CD4-positive, CD25-positive, alpha-beta regulatory T cell (primary cell): ENCODE data around the gene CAPN11. TPM values are rescaled to one million over a fixed set of nuclear protein-coding genes. Genes with fewer than 3 reads are reported as not detected.

Experiments
- ATAC-seq, 2 donors: fragments of 150-1000 bp; cut with Tn5 transposase; one replicate each; pipeline ENCODE4 v1.10.0; 2021; ENCODE audit warnings: low read depth in 2 of 2, moderate number of reproducible peaks in 2 of 2, moderate library complexity in 1 of 2
- DNase-seq, 3 donors: peaks; one replicate each; pipeline versions ENCODE4 v3.0.0 to v3.0.0-alpha.2; 2012 to 2022; ENCODE audit warnings: mixed read lengths in 1 of 3
- H3K27ac ChIP-seq: one replicate; pipeline ENCODE4 v1.7.0; 2013; ENCODE audit warnings: mild to moderate bottlenecking, low read length; ENCODE audit not compliant: insufficient read depth, poor library complexity, severe bottlenecking
- H3K27me3 ChIP-seq: one replicate; pipeline ENCODE4 v1.7.0; 2013; ENCODE audit warnings: low read length; ENCODE audit not compliant: control insufficient read depth, insufficient read depth
- H3K36me3 ChIP-seq: one replicate; pipeline ENCODE4 v1.7.0; 2013; ENCODE audit warnings: mild to moderate bottlenecking, low read length, moderate library complexity; ENCODE audit not compliant: control insufficient read depth, insufficient read depth
- H3K4me1 ChIP-seq: 2 replicates; pipeline ENCODE4 v1.7.0; 2013; ENCODE audit warnings: mild to moderate bottlenecking, low read length; ENCODE audit not compliant: insufficient read depth, control insufficient read depth, poor library complexity, severe bottlenecking
- H3K4me3 ChIP-seq: one replicate; pipeline ENCODE4 v1.7.0; 2013; ENCODE audit warnings: low read depth, mild to moderate bottlenecking, low read length, moderate library complexity
- H3K9me3 ChIP-seq, 2 experiments: 1 replicate in 1 of 2; 2 replicates in 1 of 2; pipeline ENCODE4 v1.7.0; 2013; ENCODE audit warnings: low read length in 2 of 2, mild to moderate bottlenecking in 1 of 2, moderate library complexity in 1 of 2; ENCODE audit not compliant: control insufficient read depth in 2 of 2
- H3K27ac Mint-ChIP-seq, 3 donors: one replicate each; pipeline ENCODE4 v1.8.0; 2020 to 2022; ENCODE audit warnings: mild to moderate bottlenecking in 3 of 3, mixed read lengths in 3 of 3, moderate library complexity in 2 of 3
- H3K27me3 Mint-ChIP-seq: one replicate; pipeline ENCODE4 v1.8.0; 2022; ENCODE audit warnings: mild to moderate bottlenecking, mixed read lengths
- H3K36me3 Mint-ChIP-seq: one replicate; pipeline ENCODE4 v1.8.0; 2020; ENCODE audit warnings: mixed read lengths
- H3K4me1 Mint-ChIP-seq, 4 donors: one replicate each; pipeline ENCODE4 v1.8.0; 2020 to 2022; ENCODE audit warnings: mixed read lengths in 4 of 4, mild to moderate bottlenecking in 1 of 4
- H3K4me3 Mint-ChIP-seq, 4 donors: one replicate each; pipeline ENCODE4 v1.8.0; 2020 to 2022; ENCODE audit warnings: mild to moderate bottlenecking in 4 of 4, mixed read lengths in 4 of 4, moderate library complexity in 3 of 4
- H3K9me3 Mint-ChIP-seq, 7 donors: one replicate each; pipeline ENCODE4 v1.8.0; 2020 to 2022; ENCODE audit warnings: mixed read lengths in 7 of 7, mild to moderate bottlenecking in 3 of 7, moderate library complexity in 2 of 7
- polyA plus RNA-seq, 4 donors: library from polyadenylated mRNA; unstranded; fragments of 300-500 nt; fragmentation: Illumina TruSeq; gene quantifications; one replicate each; pipeline ENCODE4 v1.2.3, GENCODE V29; 2021
- total RNA-seq: library from RNA; stranded (reverse); gene quantifications from one replicate; pipeline ENCODE4 v1.2.3, GENCODE V29; 2022

CAPN11 gene
- total and polyA plus RNA-seq, 5 donors from 2014 or later: not detected

DNA sequence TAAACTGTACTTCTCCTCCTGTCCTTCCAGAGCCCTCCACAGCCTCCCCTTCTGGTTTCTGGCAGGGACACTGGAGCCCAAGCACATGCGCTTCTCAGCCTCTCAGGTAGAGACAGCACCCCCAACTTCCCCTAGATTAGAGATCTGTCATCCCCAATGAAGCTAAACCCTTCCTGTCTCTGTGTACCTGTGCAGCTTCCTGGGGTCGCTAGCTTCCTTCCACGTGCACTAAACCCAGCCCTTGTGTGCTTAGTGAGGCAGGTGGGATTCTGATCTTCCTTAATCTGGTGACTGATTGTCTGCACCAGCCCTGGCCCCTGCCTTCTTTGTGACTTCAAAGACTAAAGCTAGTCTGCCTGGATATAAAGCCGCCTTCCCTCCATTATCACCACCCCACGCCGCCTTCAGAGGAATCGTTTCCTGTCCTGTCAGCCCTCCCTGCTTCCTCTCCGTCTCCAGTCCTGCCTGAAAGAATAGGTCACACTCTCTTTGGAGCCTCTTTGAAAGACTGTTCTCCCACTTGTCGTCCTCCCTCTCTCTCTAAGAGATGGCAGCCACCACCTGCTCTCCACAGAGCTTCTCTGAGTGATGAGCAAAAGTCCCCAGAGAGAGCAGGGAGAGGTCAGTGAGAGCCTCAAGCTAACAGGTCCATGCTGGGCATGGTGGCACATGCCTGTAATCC, 27.5 kb downstream of the CAPN11 start:
- Histone ChIP-seq H3K27me3 (no peaks in the 10 kb centered on the region), H3K36me3 (no peaks in the 10 kb centered on the region), H3K4me3 (no peak overlapping the region), H3K4me1 (peaks cover 5% of the 10 kb centered on the region), H3K9me3 (no peaks in the 10 kb centered on the region), H3K27ac (no peak overlapping the region)
- H3K27me3 Mint-ChIP-seq: no peaks in the 10 kb centered on the region
- no peaks in the 10 kb centered on the region for H3K9me3 Mint-ChIP-seq
- H3K4me3 Mint-ChIP-seq: peak overlapping the region in 3 of 4 donors; percentile 17 to 60 (median 50)
- peaks cover 5 to 12% (median 8%) of the 10 kb centered on the region in 4 donors for H3K4me1 Mint-ChIP-seq
- peak in 1 of 3 donors; percentile 35 for DNase-seq
- H3K36me3 Mint-ChIP-seq: no peaks in the 10 kb centered on the region
- peak overlapping the region in 2 of 3 donors; percentile 37 to 79 for H3K27ac Mint-ChIP-seq
- ATAC-seq: peak in 1 of 2 donors; percentile 69

DNA sequence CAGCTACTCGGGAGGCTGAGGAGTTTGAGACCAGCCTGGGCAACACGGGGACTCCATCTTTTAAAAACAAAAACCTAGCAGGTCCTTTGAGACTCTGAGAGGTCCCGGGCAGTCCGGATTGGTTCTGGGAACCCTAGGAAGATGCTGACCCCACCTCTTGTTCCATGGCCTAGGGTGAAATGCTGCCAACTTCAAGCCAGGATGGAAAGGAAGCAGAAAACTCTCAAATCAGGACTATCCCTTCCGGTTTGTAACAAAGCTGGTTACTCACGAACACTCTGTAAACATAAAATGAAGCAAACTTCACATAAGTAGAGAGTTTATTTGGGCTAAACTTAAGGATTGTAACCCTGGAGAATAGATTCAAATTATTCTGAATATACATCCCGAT, 28.0 kb downstream of the CAPN11 start:
- no peak overlapping the region for H3K27ac ChIP-seq
- Mint-ChIP-seq H3K27me3 (no peaks in the 10 kb centered on the region), H3K27ac (peak overlapping the region in 1 of 3 donors; percentile 79), H3K9me3 (no peaks in the 10 kb centered on the region), H3K36me3 (no peaks in the 10 kb centered on the region), H3K4me3 (no peak overlapping the region), H3K4me1 (peaks cover 5 to 12% (median 8%) of the 10 kb centered on the region in 4 donors)
- ATAC-seq (no peak), DNase-seq (no peak)
- H3K27me3 ChIP-seq: no peaks in the 10 kb centered on the region
- H3K9me3 ChIP-seq: no peaks in the 10 kb centered on the region
- H3K4me3 ChIP-seq: no peak overlapping the region
- no peaks in the 10 kb centered on the region for H3K36me3 ChIP-seq
- H3K4me1 ChIP-seq: peaks cover 5% of the 10 kb centered on the region

DNA sequence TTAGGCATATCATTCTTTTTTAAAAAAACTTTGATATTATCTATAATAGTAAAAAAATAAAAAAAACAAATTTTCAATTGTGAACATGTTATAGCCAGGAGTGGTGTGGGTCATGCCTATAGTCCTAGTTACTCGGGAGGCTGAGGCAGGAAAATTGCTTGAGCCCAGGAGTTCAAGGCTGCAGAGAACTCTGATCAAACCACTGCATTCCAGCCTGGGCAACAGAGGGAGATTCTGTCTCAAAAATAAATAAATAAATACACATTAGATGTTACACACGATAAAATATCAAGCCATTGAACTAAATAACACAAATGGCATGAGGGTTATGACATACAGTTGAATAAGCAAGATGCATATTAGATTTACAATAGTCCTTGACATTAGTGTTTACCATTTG, 30.2 kb downstream of the CAPN11 start:
- Histone ChIP-seq H3K36me3 (no peaks in the 10 kb centered on the region), H3K27ac (no peak overlapping the region), H3K4me3 (no peak overlapping the region), H3K27me3 (no peaks in the 10 kb centered on the region), H3K9me3 (no peaks in the 10 kb centered on the region), H3K4me1 (peaks cover 5% of the 10 kb centered on the region)
- DNase-seq (no peak), ATAC-seq (no peak)
- Mint-ChIP-seq H3K27me3 (no peaks in the 10 kb centered on the region), H3K4me1 (peaks cover 5 to 12% (median 8%) of the 10 kb centered on the region in 4 donors), H3K36me3 (no peaks in the 10 kb centered on the region), H3K27ac (no peak overlapping the region), H3K9me3 (peaks cover 0 to 2% (median 0%) of the 10 kb centered on the region in 7 donors), H3K4me3 (no peak overlapping the region)

DNA sequence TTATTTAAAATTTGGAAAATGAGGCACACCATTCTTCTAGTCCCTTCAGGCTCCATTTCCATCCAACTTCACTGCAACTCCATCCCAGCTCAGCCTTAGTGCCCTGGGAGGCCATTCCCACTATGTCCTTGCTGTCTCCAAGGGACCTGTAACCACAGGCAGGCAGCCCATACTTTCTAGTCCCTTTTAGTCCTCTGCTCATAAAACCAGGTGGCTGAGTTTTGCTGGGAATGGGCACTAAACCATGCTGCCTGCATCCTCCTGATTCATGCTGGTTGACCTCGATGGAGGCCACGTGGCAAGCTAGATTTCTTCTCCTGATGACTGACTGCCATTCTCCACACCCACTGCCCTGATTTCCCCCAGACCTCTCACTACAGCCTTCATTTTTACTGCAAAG, 30.6 kb downstream of the CAPN11 start:
- Mint-ChIP-seq H3K36me3 (no peaks in the 10 kb centered on the region), H3K27me3 (peaks cover 2% of the 10 kb centered on the region), H3K9me3 (peaks cover 0 to 2% (median 0%) of the 10 kb centered on the region in 7 donors), H3K27ac (no peak overlapping the region), H3K4me3 (no peak overlapping the region), H3K4me1 (peaks cover 5 to 12% (median 8%) of the 10 kb centered on the region in 4 donors)
- H3K9me3 ChIP-seq: no peaks in the 10 kb centered on the region
- no peak overlapping the region for H3K27ac ChIP-seq
- DNase-seq (no peak), ATAC-seq (no peak)
- no peaks in the 10 kb centered on the region for H3K27me3 ChIP-seq
- H3K4me1 ChIP-seq: peaks cover 5% of the 10 kb centered on the region
- no peak overlapping the region for H3K4me3 ChIP-seq
- H3K36me3 ChIP-seq: no peaks in the 10 kb centered on the region

DNA sequence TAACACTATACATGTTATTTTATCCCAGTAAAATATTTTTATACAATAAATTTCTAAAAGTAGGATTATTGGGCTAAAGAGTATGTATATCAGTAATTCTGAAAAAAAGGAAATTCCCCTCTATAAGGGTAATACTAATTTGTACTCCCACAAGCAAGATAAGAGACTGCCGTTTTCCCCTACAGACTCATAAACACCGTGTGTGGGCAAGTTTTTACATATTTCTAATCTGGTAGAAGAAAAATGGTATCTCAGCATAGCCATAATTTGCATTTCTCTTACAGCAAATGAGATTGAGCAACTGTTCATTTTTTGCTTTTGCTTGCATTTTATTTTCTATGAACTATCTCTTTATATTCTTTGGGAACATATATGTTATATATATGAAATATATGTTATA, 32.1 kb downstream of the CAPN11 start:
- peaks cover 4% of the 10 kb centered on the region for H3K4me1 ChIP-seq
- Mint-ChIP-seq H3K4me1 (peaks cover 5 to 8% (median 6%) of the 10 kb centered on the region in 4 donors), H3K4me3 (no peak overlapping the region), H3K9me3 (peaks cover 0 to 2% (median 0%) of the 10 kb centered on the region in 7 donors), H3K36me3 (no peaks in the 10 kb centered on the region), H3K27ac (no peak overlapping the region), H3K27me3 (peaks cover 6% of the 10 kb centered on the region)
- no peaks in the 10 kb centered on the region for H3K36me3 ChIP-seq
- no peaks in the 10 kb centered on the region for H3K27me3 ChIP-seq
- no peak overlapping the region for H3K27ac ChIP-seq
- H3K4me3 ChIP-seq: no peak overlapping the region
- ATAC-seq (no peak), DNase-seq (peak in 1 of 3 donors; percentile 15)
- no peaks in the 10 kb centered on the region for H3K9me3 ChIP-seq

DNA sequence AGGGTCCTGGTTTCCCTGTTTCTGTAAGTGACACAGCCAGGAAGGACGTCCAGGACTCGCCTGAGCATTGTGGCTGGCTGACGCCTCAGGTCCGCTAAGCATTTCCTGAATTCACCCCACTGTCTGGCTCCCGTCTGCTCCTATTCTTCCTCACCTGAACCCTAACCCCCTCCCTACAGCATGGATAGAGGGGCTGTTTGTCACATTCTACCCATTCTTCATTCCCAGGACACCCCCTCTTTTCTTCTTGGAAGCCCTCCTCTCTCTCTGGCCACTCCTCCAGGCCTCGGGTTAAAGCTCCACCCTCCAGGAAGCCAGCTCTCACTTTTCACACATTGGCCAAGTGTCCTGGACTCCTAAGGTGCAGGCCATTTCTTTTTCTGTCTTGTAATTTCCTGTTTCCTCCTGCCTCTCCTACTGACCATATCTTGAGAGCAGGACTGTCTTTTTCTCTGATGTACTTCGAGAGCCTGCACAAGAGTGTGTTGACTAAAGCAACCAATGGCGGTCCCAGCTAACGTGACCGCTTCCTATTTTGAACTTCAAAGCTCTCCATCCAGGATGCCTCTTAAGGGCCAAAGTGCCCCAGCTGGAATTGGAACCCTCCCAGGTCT, 33.9 kb downstream of the CAPN11 start:
- H3K4me3 Mint-ChIP-seq: no peak overlapping the region
- DNase-seq: no peak

DNA sequence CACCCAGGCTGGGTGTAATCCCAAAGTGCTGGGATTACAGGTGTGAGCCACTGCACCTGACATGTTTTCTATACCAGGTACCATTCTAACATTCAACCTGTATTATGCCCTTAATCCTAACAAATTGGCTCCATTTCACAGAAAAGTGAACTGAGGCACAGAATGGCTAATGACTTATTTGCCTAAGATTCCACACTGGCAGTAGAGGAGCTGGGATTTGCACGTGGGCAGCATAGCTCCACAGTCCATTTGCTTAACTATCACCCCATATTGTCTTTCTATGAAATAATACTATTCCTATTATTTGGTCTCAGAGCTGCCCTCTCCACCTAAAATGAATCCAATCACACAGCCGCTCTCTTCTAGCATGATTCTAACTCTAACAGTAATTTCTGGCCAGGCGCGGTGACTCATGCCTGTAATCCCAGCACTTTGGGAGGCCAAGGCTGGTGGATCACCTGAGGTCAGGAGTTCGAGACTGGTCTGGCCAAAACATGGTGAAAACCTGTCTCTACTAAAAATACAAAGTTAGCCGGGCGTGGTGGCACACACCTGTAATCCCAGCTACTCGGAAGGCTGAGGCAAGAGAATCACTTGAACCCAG, 34.8 kb downstream of the CAPN11 start:
- Histone ChIP-seq H3K36me3 (no peaks in the 10 kb centered on the region), H3K27me3 (no peaks in the 10 kb centered on the region), H3K4me3 (no peak overlapping the region), H3K4me1 (no peaks in the 10 kb centered on the region), H3K27ac (no peak overlapping the region), H3K9me3 (no peaks in the 10 kb centered on the region)
- no peak for DNase-seq
- H3K36me3 Mint-ChIP-seq: no peaks in the 10 kb centered on the region
- H3K4me1 Mint-ChIP-seq: no peaks in the 10 kb centered on the region
- H3K9me3 Mint-ChIP-seq: peaks cover 0 to 2% (median 0%) of the 10 kb centered on the region in 7 donors
- no peak for ATAC-seq
- H3K4me3 Mint-ChIP-seq: no peak overlapping the region
- H3K27me3 Mint-ChIP-seq: peaks cover 6% of the 10 kb centered on the region
- peak overlapping the region in 1 of 3 donors; percentile 15 for H3K27ac Mint-ChIP-seq

More for the DNA sequence above, 33.9 kb downstream of the CAPN11 start:
- Mint-ChIP-seq H3K4me1 (no peaks in the 10 kb centered on the region), H3K27me3 (peaks cover 6% of the 10 kb centered on the region), H3K27ac (no peak overlapping the region), H3K9me3 (peaks cover 0 to 2% (median 0%) of the 10 kb centered on the region in 7 donors), H3K36me3 (no peaks in the 10 kb centered on the region)
- Histone ChIP-seq H3K4me1 (no peaks in the 10 kb centered on the region), H3K9me3 (no peaks in the 10 kb centered on the region), H3K4me3 (no peak overlapping the region), H3K27ac (no peak overlapping the region), H3K36me3 (no peaks in the 10 kb centered on the region), H3K27me3 (no peaks in the 10 kb centered on the region)
- no peak for ATAC-seq
